NCI-H2029 (cell line): ENCODE results near the gene DDX60.

Experiments
- DNase-seq: peaks from one replicate; lab custom pipeline; 2025; lab: John Stamatoyannopoulos, UW

DDX60 gene

DNA sequence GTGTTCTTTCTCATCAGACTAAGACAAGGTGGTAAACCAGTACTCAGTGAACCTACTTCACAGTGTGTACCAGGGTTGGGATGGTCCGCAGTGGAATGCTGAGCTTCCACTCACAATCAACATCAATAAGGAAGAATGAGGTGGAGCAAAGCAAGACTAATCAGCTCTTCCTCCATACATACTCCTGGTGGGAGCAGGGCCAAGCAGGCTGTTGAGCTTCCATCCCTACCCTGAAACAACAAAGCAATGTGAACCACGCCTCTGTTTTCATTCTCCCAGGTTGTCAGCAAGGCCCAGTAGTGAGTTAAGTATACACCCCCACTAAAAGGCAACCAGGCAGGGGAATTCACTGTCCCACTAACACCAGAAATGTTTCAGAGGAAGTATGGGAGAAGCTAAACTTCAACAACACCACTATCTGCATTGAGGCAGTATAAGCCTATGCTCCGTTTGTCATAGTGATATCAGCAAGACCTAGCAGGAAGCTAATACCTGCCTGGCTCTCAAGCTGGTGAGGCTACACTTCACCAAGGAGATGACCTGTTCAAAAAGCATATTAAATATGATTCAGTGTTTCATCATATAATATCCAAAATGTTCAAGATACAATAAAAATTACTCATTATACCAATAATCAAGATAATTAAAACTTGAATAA, 109.5 kb downstream of the DDX60 start:
- DNase-seq: no peak

GRCh38 chr4:168203233-168203911, 115.2 kb downstream of the DDX60 start:
- no peak for DNase-seq

- DNase-seq: peak; percentile 12
Observed at GRCh38 chr4:168200685-168201084, 117.9 kb downstream of the DDX60 start.

GRCh38 chr4:168199260-168199957, 119.1 kb downstream of the DDX60 start:
- DNase-seq: no peak

- DNase-seq: no peak
Observed at GRCh38 chr4:168197926-168198325, 120.6 kb downstream of the DDX60 start.

DNA sequence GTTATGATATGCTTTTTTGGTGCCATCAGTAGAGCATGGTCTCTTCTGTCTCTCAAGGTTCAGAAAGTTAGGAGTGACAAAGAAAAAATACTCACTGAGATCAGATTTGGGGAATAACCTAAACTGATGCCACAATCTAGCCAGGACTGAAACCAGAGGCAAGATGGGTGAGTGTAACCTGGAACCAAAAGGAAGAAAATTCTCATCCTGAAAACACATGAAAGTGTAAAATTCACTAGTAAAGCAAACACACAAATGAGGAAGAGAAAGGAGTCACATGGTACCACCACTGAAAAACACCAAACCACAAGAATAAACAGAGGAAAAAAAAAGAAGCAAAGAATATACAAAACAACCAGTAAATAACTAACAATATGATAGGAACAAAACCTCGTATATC, 129.8 kb downstream of the DDX60 start:
- no peak for DNase-seq

DNA sequence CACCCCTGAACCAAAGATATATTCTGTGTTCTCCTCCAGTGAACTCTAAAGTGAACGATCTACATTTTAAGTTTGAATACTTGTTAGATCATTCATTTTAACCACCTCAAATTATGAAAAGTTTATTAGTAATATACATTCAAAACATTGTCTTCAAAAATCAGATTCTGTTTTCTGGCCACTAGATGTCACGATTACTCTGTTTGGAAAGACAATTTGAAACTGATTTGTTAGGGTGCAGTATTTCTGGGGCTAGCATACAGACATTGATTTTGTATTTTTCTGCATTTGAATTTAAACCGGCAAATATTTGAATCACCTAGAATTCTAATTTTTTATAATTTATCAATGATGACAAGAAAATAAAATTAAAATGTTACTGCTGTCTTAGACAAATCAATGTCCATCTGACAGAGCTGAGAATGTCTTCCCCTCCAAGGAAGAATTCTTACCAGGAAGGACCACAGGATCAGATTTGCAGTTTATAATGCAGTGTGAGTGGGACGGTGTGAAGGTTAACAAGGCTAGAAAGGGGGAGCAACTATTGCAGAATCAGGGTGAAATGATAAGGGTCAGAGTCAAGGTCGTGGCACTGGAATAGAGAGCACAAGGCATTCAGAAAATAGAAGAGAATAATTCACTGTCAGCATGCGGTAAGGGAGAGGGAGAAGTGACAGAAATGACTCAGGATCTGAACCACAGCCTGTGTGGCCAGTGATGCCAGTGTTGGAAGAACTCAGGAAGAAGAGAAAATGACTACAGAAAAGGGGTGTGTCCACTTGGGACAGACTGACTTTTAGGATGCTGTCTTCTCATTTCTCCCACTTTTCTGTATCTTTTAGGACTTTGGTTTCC, 134.6 kb downstream of the DDX60 start:
- peak; percentile 8 for DNase-seq

GRCh38 chr4:168177546-168178149, 140.9 kb downstream of the DDX60 start:
- no peak for DNase-seq

DNA sequence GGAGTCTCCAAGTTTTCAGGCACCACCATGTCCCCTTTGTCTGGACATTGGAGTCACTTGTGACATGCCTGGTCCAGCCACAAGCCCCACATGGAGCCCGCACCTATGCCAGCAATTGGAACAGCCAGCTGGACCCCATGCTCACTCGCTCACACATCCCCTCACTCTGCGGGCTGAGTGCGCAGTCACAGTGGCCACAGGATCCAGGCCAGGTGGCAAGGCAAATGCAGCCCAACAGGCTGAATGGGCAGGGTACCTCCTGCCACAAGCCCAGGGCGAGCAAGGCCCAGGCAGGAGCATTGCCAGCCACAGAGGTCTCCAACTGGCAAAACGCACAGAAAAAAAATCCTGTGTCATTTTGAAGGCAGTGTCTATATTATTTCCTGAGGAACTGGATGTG, 144.2 kb downstream of the DDX60 start:
- DNase-seq: no peak

- no peak for DNase-seq
Observed at GRCh38 chr4:168167714-168168284, 150.8 kb downstream of the DDX60 start.
